Epithelial cell of esophagus (primary cell): ENCODE results near the gene OGDH.

Experiments
- DNase-seq: peaks from one replicate; pipeline ENCODE4 v3.0.0; 2010; ENCODE audit warnings: low read depth
- H3K4me3 ChIP-seq: 2 replicates; pipeline ENCODE4 v1.5.1; 2011; ENCODE audit warnings: mild to moderate bottlenecking, low read length, control low read depth
- CTCF ChIP-seq: IDR thresholded peaks from 2 replicates; pipeline ENCODE4 v1.5.1; 2011; ENCODE audit warnings: low read depth, mild to moderate bottlenecking, low read length, control low read depth, inconsistent platforms; ENCODE audit not compliant: insufficient read depth; ENCODE audit errors: missing control alignments

OGDH gene

GRCh38 chr7:44650242-44650641, 43.8 kb downstream of the OGDH start:
- H3K4me3 ChIP-seq, result no peak overlapping the region
- TF ChIP-seq CTCF, result no peak
- no peak for DNase-seq

GRCh38 chr7:44650772-44651171, 44.3 kb downstream of the OGDH start:
- DNase-seq, result no peak
- TF ChIP-seq CTCF, result no peak
- no peak overlapping the region for H3K4me3 ChIP-seq

GRCh38 chr7:44652535-44652934, 46.1 kb downstream of the OGDH start:
- TF ChIP-seq CTCF, result no peak
- H3K4me3 ChIP-seq, result no peak overlapping the region
- DNase-seq, result no peak

- DNase-seq, result no peak
- TF ChIP-seq CTCF, result no peak
These were observed 47.9 kb downstream of the OGDH start for GRCh38 chr7:44654255-44654796.

GRCh38 chr7:44655341-44655740, 48.9 kb downstream of the OGDH start:
- no peak overlapping the region for H3K4me3 ChIP-seq
- DNase-seq, result no peak
- TF ChIP-seq CTCF, result no peak

More at GRCh38 chr7:44654255-44654796, 47.9 kb downstream of the OGDH start:
- no peak overlapping the region for H3K4me3 ChIP-seq

GRCh38 chr7:44658979-44659378, 52.6 kb downstream of the OGDH start:
- DNase-seq, result no peak
- no peak overlapping the region for H3K4me3 ChIP-seq
- TF ChIP-seq CTCF, result no peak

- H3K4me3 ChIP-seq, result no peak overlapping the region
- DNase-seq, result no peak
- no peak for TF ChIP-seq CTCF
These were observed 54.8 kb downstream of the OGDH start for GRCh38 chr7:44661233-44661632.
